Measurements from ENCODE around the gene MUCL3.
"Not testable (repeated sequence)": the region's sequence is repeated elsewhere in the genome, so short reads cannot be mapped to it uniquely, and the experiment has no call there.

Gene MUCL3, protein sequence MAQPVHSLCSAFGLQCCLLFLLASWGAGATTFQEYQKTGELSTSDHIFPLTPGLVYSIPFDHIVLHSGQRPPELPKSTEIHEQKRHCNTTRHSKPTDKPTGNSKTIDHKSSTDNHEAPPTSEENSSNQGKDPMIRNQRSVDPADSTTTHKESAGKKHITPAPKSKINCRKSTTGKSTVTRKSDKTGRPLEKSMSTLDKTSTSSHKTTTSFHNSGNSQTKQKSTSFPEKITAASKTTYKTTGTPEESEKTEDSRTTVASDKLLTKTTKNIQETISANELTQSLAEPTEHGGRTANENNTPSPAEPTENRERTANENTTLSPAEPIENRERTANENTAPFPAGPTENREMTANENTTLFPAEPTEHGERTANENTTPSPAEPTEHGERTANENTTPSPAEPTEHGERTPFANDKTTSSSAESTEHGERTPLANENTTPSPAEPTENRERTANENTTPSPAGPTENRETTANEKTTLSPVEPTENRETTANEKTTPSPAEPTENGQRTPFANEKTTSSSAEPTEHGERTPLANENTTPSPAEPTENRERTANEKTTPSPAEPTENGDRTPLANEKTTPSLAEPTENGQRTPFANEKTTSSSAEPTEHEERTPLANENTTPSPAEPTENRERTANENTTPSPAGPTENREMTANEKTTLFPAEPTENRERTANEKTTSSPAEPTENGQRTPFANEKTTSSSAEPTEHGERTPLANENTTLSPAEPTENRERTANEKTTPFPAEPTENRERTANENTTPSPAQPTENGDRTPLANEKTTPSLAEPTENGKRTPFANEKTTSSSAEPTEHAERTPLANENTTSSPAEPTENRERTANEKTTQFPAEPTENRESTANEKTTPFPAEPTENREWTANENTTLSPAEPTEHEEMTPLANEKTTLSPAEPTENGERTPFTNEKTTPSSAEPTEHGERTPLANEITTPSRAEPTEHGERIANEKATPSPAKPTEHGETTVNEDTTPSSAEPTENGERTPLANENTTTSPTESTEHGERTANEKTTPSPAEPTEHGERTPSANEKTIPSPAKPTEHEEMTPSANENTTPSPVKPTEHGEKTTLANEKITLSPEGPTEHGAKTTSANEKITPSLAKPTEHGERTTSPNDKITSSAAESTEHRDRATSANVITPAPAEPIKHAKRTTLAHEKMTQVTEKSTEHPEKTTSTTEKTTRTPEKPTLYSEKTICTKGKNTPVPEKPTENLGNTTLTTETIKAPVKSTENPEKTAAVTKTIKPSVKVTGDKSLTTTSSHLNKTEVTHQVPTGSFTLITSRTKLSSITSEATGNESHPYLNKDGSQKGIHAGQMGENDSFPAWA (N-terminal part only)

GRCh38 chr6:30940361-30940986 lies at the start of gene MUCL3:
TSS of gene MUCL3 (plus strand) at chr6:30940973. CDS start at chr6:30941000, 27 bp downstream.
- DNase-seq: no peak

GRCh38 chr6:30891450-30891723 lies 49.4 kb upstream of the MUCL3 start:
- DNase-seq: no peak

GRCh38 chr6:30891816-30892538 lies 48.8 kb upstream of the MUCL3 start:
- no peak for DNase-seq

DNA sequence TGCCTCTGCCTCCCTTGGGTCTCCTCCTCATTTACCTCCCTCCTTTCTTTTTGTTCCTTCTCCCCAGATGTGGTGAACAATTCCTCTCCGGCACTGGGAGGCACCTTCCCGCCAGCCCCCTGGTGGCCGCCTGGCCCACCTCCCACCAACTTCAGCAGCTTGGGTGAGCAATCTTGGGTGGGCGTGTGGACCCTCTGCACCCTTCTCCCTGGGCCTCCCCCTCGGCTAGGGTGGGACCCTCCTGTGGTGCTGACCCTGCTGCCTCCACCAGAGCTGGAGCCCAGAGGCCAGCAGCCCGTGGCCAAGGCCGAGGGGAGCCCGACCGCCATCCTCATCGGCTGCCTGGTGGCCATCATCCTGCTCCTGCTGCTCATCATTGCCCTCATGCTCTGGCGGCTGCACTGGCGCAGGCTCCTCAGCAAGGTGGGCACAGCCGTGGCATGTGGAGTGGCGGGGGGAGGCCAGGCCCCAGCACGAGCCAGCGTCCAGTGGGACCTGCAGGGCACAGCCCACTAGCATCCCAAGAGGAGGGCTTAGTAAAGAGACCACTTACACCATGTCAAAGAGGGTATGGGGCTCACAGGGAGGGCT lies 47.7 kb upstream of the MUCL3 start:
- no peak for DNase-seq

DNA sequence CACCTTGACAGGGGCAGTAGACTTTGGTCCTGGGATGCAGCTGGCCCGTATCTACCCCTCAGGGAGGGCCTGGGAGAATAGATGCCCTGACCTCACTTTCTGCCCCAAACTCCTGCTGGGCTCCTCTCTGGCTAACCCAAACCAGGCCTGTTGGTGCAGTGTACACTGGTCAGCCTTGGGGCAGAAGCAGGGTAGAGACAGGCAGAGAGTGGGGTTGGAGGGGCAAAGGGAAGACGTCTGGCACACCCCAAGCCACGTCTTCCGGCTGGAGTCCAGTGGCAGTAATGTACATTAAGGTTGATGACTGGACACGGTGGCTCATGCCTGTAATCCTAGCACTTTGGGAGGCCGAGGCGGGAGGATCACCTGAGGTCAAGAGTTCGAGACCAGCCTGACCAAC lies 47.1 kb upstream of the MUCL3 start:
- DNase-seq: peak; percentile 29

DNA sequence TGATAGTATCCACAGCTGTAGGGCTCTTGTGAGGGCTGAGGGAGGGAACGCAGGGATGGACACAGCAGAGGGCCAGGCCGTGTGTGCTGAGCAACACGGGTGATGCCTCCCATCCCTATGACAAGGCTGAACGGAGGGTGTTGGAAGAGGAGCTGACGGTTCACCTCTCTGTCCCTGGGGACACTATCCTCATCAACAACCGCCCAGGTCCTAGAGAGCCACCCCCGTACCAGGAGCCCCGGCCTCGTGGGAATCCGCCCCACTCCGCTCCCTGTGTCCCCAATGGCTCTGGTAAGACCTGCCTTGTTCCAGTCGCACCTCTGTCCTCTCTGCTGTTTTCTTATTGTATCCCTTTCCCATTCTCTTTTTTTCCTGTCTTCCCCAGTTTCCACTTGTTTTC lies 46.4 kb upstream of the MUCL3 start:
- DNase-seq: peak; percentile 26

DNA sequence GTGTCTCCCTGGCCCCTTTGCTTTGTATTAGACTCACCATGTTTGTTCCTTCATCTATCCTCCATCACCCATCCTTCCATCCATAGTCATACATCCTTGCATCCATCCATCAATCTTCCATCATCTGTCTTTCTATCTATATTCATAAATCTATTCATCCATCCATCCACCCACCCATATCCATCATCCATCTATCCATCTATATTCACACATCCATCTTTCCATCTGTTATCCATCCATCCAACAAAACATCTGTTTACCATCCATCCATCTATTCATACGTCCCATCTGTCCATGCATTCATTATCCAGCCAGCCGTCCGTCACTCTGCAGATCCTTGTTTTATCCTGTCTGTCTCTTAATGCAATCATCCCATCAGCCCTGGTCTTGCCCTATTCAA lies 45.8 kb upstream of the MUCL3 start:
- DNase-seq: no peak

GRCh38 chr6:30895343-30895742 lies 45.4 kb upstream of the MUCL3 start:
- peak; percentile 34 for DNase-seq

DNA sequence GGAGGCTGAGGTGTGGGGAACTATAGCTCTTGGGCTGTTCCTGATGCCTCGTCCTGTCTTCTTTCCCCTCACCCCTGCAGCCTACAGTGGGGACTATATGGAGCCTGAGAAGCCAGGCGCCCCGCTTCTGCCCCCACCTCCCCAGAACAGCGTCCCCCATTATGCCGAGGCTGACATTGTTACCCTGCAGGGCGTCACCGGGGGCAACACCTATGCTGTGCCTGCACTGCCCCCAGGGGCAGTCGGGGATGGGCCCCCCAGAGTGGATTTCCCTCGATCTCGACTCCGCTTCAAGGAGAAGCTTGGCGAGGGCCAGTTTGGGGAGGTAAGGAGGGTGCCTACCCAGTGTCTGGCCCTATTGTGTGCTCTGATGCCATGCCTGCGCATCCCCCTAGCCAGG lies 44.2 kb upstream of the MUCL3 start:
- peak; percentile 27 for DNase-seq

DNA sequence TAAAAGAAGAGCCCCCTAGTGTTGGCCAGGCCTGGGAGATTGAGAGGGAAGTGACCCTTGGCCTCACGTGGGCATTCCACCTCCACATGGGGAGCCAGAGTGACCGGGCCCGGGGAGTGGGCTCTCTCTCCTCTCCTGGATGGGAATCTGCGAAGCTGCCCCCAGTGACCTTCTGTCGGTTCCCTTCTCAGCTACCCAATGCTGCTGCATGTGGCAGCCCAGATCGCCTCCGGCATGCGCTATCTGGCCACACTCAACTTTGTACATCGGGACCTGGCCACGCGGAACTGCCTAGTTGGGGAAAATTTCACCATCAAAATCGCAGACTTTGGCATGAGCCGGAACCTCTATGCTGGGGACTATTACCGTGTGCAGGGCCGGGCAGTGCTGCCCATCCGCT lies 42.9 kb upstream of the MUCL3 start:
- DNase-seq: no peak

- no peak for DNase-seq
These were observed 41.9 kb upstream of the MUCL3 start for GRCh38 chr6:30898750-30899360.

- no peak for DNase-seq
These were observed 39.8 kb upstream of the MUCL3 start for GRCh38 chr6:30900863-30901417.

GRCh38 chr6:30901436-30901835 lies 39.3 kb upstream of the MUCL3 start:
- no peak for DNase-seq

DNA sequence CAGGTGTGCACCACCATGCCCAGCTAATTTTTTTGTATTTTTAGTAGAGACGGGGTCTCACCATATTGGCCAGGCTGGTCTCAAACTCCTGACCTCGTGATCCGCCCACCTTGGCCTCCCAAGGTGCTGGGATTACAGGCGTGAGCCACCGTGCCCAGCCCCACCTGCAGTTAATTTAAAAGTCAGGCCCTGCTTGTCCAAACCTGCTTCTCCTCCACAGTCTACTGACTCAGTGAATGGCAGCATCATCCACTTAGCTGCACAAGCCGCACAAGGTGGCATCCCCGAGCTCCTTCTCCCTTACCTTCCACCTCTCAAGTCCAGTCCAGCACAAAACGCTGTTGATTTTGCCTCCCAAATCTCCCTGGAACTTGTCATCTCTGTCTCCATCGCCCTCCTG lies 38.6 kb upstream of the MUCL3 start:
- DNase-seq: not testable (repeated sequence)

DNA sequence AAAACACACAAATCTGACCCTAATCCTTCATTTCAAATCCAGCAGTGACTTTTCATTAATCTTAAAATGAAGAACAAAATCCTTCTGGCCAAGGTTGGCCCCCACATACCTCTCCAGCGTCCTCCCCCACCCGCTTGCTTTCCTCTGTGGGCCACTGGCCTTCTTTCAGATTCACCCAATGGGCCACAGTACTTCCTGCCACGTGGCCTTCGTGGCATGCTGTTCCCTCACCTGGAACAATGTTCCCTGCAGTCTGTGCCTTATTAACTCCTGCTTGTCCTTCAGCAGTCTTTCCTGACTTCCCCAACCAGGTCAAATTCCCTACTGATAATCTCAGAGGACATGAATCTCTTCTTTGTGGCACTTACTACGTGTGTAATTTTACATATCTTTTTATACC lies 38.1 kb upstream of the MUCL3 start:
- DNase-seq: no peak

DNA sequence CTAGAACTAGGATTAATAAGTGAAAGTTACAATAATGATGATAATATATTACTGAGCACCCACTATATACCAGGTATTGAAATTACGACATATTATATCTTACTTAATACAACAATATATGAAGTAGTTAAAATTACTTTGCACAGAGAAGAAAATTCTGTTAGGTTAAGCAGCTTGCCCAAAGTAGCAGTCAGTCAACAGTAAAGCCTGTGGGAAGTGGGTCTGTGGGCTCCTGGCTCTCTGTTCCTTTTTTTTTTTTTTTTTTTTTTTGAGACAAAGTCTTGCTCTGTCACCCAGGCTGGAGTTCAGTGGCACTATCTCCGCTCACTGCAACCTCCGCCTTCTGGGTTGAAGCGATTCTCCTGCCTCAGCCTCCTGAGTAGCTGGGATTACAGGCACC lies 37.5 kb upstream of the MUCL3 start:
- no peak for DNase-seq

DNA sequence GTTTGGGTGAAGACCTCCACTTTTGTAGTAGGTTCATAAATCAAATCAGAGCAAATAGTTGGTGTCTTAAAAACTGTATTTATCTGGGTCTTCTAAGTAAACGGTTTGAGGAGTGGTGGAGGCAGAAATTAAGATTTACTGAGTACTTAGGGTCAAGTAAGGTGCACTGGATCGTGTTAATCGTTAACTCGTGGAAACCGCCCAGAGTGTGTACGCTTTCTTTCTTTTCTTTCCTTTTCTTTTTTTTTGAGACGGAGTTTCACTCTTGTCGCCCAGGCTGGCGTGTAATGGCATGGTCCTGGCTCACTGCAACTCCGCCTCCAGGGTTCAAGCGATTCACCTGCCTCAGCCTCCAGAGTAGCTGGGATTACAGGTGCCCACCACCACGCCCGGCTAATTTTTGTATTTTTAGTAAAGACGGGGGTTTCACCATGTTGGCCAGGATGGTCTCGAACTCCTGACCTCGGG lies 33.4 kb upstream of the MUCL3 start:
- not testable (repeated sequence) for DNase-seq

GRCh38 chr6:30907758-30908591 lies 32.8 kb upstream of the MUCL3 start, which contains the start of gene GTF2H4:
TSS of gene GTF2H4 (plus strand) at chr6:30908207.
- DNase-seq: peak; percentile 96

GRCh38 chr6:30908700-30909099 lies 32.1 kb upstream of the MUCL3 start:
- no peak for DNase-seq

DNA sequence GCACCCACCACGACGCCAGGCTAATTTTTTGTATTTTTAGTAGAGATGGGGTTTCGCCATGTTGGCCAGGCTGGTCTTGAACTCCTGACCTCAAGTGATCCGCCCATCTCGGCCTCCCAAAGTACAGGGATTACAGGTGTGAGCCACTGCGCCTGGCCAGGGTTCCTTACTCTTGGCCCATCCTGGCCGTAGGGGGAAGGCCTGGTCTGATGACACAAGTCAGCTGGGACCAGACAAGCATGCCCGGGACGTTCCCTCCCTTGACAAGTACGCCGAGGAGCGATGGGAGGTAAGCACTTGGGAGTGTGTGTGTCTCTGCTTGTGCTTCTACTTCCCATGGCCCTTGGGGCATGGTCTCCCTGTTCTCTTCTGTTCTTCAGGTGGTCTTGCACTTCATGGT lies 30.3 kb upstream of the MUCL3 start:
- DNase-seq: not testable (repeated sequence)

Data from right forelimb (tissue), 1 donor.